ENCODE results near the gene KDM2A. TPM values are rescaled to one million over a fixed set of nuclear protein-coding genes. Genes with fewer than 3 reads are reported as not detected.

The KDM2A gene
- total and polyA plus RNA-seq, 2 donors (not counting 1 experiment from before 2014, with no cell fraction given) = 132 to 229 TPM

GRCh38 chr11:67264260-67264659 is 145.2 kb downstream of the KDM2A start:
- no peak overlapping the region for H2AFZ ChIP-seq (ENCODE audit: insufficient read depth, low read depth, low read length, poor library complexity, severe bottlenecking)
- 96% methylated on average over 4 of the region's 5 CpGs for WGBS (ENCODE audit: insufficient coverage)
- peaks cover 0 to 18% of the 10 kb centered on the region in 2 experiments for H3K36me3 ChIP-seq (replicated peaks in 1 of 2; ENCODE audit: control extremely low read depth in 1 of 2, control insufficient read depth in 1 of 2, extremely low read depth in 1 of 2, insufficient read depth in 2 of 2, low read length in 1 of 2)
- no peak overlapping the region for H3K27ac ChIP-seq (ENCODE audit: low read length in 2 of 2)
- ChIA-PET POLR2A (interaction anchor here (1.5 to 4.4 kb wide), 2 partner anchors 53 to 119 kb away, joined by 4 to 22 read pairs; no protein-coding TSS in a partner anchor), CTCF (interaction anchor here (0.7 to 8.9 kb wide), 12 partner anchors 10 to 118 kb away, joined by 3 to 229 read pairs (median 18); partner anchors contain the start of genes ANKRD13D and POLD4)
- no peak for ATAC-seq (ENCODE audit: low read depth)
- no peak overlapping the region for H3K4me2 ChIP-seq (replicated peaks; ENCODE audit: low read depth, low read length, poor library complexity, severe bottlenecking)
- peak overlapping the region; percentile 63 for H3K4me3 Mint-ChIP-seq
- H3K79me2 ChIP-seq (ENCODE audit: control insufficient read depth, insufficient read depth, low read length) = peaks cover 65% of the 10 kb centered on the region
- intact Hi-C loops (cut with micrococcal nuclease) = loop anchor here (10.0 kb wide), 1 partner anchor 321 kb away; the partner anchor contains the start of gene GSTP1
- no peaks in the 10 kb centered on the region for H3K9me3 ChIP-seq (ENCODE audit: control extremely low read depth in 1 of 3, control insufficient read depth in 2 of 3, insufficient read depth in 1 of 3, low read length in 2 of 3)
- H3K9ac ChIP-seq (ENCODE audit: low read length) = no peak overlapping the region
- peaks cover 24% of the 10 kb centered on the region for H4K20me1 ChIP-seq (ENCODE audit: control insufficient read depth, insufficient read depth, low read length, poor library complexity, severe bottlenecking)
- no peak for TF ChIP-seq EZH2 (IDR thresholded peaks at IDR 0.05; ENCODE audit: borderline replicate concordance, insufficient read depth, low read depth, low read length, poor library complexity, severe bottlenecking)
- no peak for TF ChIP-seq CTCF (IDR thresholded peaks at IDR 0.05)
- H3K27me3 ChIP-seq (replicated peaks in 1 of 4; ENCODE audit: control extremely low read depth in 1 of 4, control insufficient read depth in 3 of 4, insufficient read depth in 4 of 4, low read length in 3 of 4) = peaks cover 0 to 9% (median 2%) of the 10 kb centered on the region in 4 experiments
- H3K4me3 ChIP-seq (ENCODE audit: control extremely low read depth in 1 of 5, extremely low read depth in 1 of 5, insufficient read depth in 1 of 5, low read depth in 2 of 5, low read length in 4 of 5) = no peak overlapping the region
- H3K27me3 Mint-ChIP-seq = peaks cover 6% of the 10 kb centered on the region
- peaks cover 48 to 50% of the 10 kb centered on the region in 2 donors for H3K4me1 ChIP-seq (ENCODE audit: control insufficient read depth in 2 of 2, insufficient read depth in 2 of 2, low read length in 2 of 2)
- peaks cover 54% of the 10 kb centered on the region for H3K4me1 Mint-ChIP-seq
- no peaks in the 10 kb centered on the region for H3K9me3 Mint-ChIP-seq (ENCODE audit: insufficient read depth)
- peak overlapping the region; percentile 77 for H3K27ac Mint-ChIP-seq
- no peak for DNase-seq

Measured in B cell (primary cell).